ENCODE measurements around the gene ZBTB46.

DNA sequence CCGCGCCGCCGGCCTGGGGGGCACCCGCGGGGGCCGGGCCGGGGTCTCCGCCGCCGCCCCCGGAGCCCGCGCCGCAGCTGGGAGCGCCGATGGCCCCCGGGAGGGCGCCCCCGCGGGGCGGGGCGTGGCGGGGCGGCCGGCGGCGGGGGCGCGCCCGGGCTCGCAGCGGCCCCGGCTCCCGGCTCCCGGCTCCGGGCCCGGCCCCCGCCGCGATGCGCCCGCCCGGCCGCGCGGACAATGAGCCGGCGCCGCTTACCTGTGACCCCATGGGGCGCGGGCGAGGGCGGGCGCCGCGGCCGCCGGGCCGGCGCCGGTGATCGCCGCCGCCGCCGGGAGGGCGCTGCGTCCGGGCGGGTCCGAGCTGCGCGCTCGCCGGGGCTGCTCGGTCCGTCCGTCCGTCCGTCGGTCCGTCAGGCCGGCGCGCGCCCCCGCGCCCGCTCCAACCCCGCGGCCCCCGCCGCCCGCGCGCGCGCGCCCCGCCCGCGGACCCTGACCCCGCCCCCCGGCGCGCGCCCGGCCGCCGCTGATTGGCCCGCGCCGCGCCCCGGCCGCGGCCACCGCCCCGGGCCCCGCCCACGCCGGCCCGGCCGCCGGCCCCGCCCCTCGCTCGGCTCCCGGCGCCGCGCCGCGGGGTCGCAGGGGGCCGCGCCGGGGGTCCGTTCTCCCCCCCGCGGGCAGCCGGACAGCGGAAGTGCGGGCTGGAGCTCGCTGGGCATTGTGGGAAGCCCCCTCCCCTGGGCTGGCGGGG is at the start of gene ZBTB46:
- TF ChIP-seq CTCF (IDR thresholded peaks at IDR 0.05 in 8 of 11, conservative IDR thresholded peaks at IDR 0.05 in 3 of 11) = no peak
- TF ChIP-seq POLR2A (IDR thresholded peaks at IDR 0.05) = no peak

All from spleen (tissue), 7 donors.